ENCODE data around the gene B3GNT9. TPM values are rescaled to one million over a fixed set of nuclear protein-coding genes. Genes with fewer than 3 reads are reported as not detected.
A peak's percentile ranks its signal among the peaks of the same experiment; 100 is the strongest.

B3GNT9 gene
- total and polyA plus RNA-seq, 7 donors, result 0.46 to 18.8 (median 8.7) TPM

GRCh38 chr16:67157892-67158635 lies 7.3 kb upstream of the B3GNT9 start:
- Histone ChIP-seq H3K9me3 (no peaks in the 10 kb centered on the region), H3K27ac (peak overlapping the region in 1 of 4 donors; percentile 79), H3K4me1 (peaks cover 0 to 57% (median 54%) of the 10 kb centered on the region in 4 donors), H3K27me3 (peaks cover 6 to 40% (median 25%) of the 10 kb centered on the region in 3 donors), H3K4me3 (no peak overlapping the region), H3K36me3 (no peaks in the 10 kb centered on the region)
- TF ChIP-seq EP300 (IDR thresholded peaks at IDR 0.05) (no peak), POLR2AphosphoS5 (IDR thresholded peaks at IDR 0.05) (no peak), CTCF (IDR thresholded peaks at IDR 0.05) (no peak)
- WGBS, 2 donors, result 56 to 72% methylated on average over 7 of the region's 7 CpGs
- no peak for DNase-seq
- intact Hi-C loops (cut with DNase I), result loop anchor here (5.0 to 10.0 kb wide), 2 partner anchors 46 to 263 kb away; no protein-coding TSS in a partner anchor

- intact Hi-C loops (cut with DNase I), result loop anchor here (5.0 to 10.0 kb wide), 2 partner anchors 45 to 262 kb away; no protein-coding TSS in a partner anchor
- 80 to 84% methylated on average over 7 of the region's 7 CpGs for WGBS, 2 donors
Measured at GRCh38 chr16:67157106-67157748, 6.4 kb upstream of the B3GNT9 start.

GRCh38 chr16:67156143-67156844 lies 5.5 kb upstream of the B3GNT9 start:
- DNase-seq, result peak; percentile 62
- Histone ChIP-seq H3K9me3 (no peaks in the 10 kb centered on the region), H3K27me3 (peaks cover 0 to 22% (median 9%) of the 10 kb centered on the region in 3 donors), H3K36me3 (no peaks in the 10 kb centered on the region), H3K27ac (no peak overlapping the region), H3K4me3 (no peak overlapping the region), H3K4me1 (peaks cover 0 to 45% (median 40%) of the 10 kb centered on the region in 4 donors)
- intact Hi-C loops (cut with DNase I), result loop anchor here (5.0 to 10.0 kb wide), 2 partner anchors 44 to 261 kb away; no protein-coding TSS in a partner anchor
- WGBS, 2 donors, result 44 to 68% methylated on average over 15 of the region's 15 CpGs
- no peak for TF ChIP-seq EP300 (IDR thresholded peaks at IDR 0.05)
- TF ChIP-seq POLR2AphosphoS5 (IDR thresholded peaks at IDR 0.05), result no peak
- TF ChIP-seq CTCF (IDR thresholded peaks at IDR 0.05), result no peak
- TF ChIP-seq POLR2A (IDR thresholded peaks at IDR 0.05), result no peak

More at GRCh38 chr16:67157106-67157748, 6.4 kb upstream of the B3GNT9 start:
- Histone ChIP-seq H3K9me3 (no peaks in the 10 kb centered on the region), H3K4me1 (peaks cover 0 to 50% (median 46%) of the 10 kb centered on the region in 4 donors), H3K27ac (no peak overlapping the region), H3K27me3 (peaks cover 0 to 31% (median 17%) of the 10 kb centered on the region in 3 donors), H3K4me3 (no peak overlapping the region), H3K36me3 (no peaks in the 10 kb centered on the region)
- DNase-seq, result peak; percentile 17
- TF ChIP-seq POLR2A (IDR thresholded peaks at IDR 0.05) (no peak), CTCF (IDR thresholded peaks at IDR 0.05) (no peak)

- Histone ChIP-seq H3K9me3 (no peaks in the 10 kb centered on the region), H3K4me1 (peaks cover 0 to 45% (median 41%) of the 10 kb centered on the region in 4 donors), H3K4me3 (peak overlapping the region in 1 of 4 donors; percentile 20), H3K27me3 (peaks cover 0 to 18% (median 12%) of the 10 kb centered on the region in 3 donors), H3K27ac (no peak overlapping the region), H3K36me3 (no peaks in the 10 kb centered on the region)
- 7 to 14% methylated on average over 74 of the region's 74 CpGs for WGBS, 2 donors
- TF ChIP-seq EP300 (IDR thresholded peaks at IDR 0.05), result no peak
- TF ChIP-seq CTCF (IDR thresholded peaks at IDR 0.05), result peak; percentile 36 to 97 (median 74)
- intact Hi-C loops (cut with DNase I), result loop anchor here (1.0 to 10.0 kb wide), 4 partner anchors 30 to 261 kb away; no protein-coding TSS in a partner anchor
- peak; percentile 85 for DNase-seq
Measured at GRCh38 chr16:67155295-67156142, 4.7 kb upstream of the B3GNT9 start.
